Loucy (cell line): ENCODE results near the gene UBAC2.

Experiments
- CTCF ChIP-seq: fragments of 200-600 bp; sonication (generic); conservative IDR thresholded peaks from 2 replicates; pipeline ENCODE4 v1.5.1; 2014; ENCODE audit warnings: mild to moderate bottlenecking, antibody characterized with exemption, low read length
- EZH2phosphoT487 ChIP-seq: fragments of 200-600 bp; IDR thresholded peaks from 2 replicates; pipeline ENCODE4 v1.6.1; 2018; ENCODE audit warnings: antibody characterized with exemption, mild to moderate bottlenecking, moderate library complexity, borderline replicate concordance

GRCh38 chr13:99384468-99384867 is 183.8 kb downstream of the UBAC2 start:
- TF ChIP-seq CTCF: no peak
- no peak for TF ChIP-seq EZH2phosphoT487
